Skeletal muscle tissue (tissue), 4 donors: ENCODE data around the gene MLIP. TPM values are rescaled to one million over a fixed set of nuclear protein-coding genes. Genes with fewer than 3 reads are reported as not detected.
A peak's percentile ranks its signal among the peaks of the same experiment; 100 is the strongest.

ENCODE experiments used
- H3K27ac ChIP-seq: one replicate; pipeline ENCODE4 v1.7.0; 2013; ENCODE audit warnings: mild to moderate bottlenecking, low read depth, low read length, inconsistent platforms
- H3K27me3 ChIP-seq, 3 donors: one replicate each; pipeline ENCODE4 v1.7.0; 2013; ENCODE audit warnings: low read length in 3 of 3; ENCODE audit not compliant: control insufficient read depth in 3 of 3, insufficient read depth in 3 of 3
- H3K36me3 ChIP-seq, 3 donors: one replicate each; pipeline ENCODE4 v1.7.0; 2013; ENCODE audit warnings: low read length in 3 of 3; ENCODE audit not compliant: control insufficient read depth in 3 of 3, insufficient read depth in 3 of 3
- H3K4me1 ChIP-seq, 3 donors: one replicate each; pipeline ENCODE4 v1.7.0; 2013; ENCODE audit warnings: low read length in 3 of 3, mild to moderate bottlenecking in 3 of 3; ENCODE audit not compliant: control insufficient read depth in 3 of 3, insufficient read depth in 3 of 3
- H3K4me3 ChIP-seq, 3 donors: one replicate each; pipeline ENCODE4 v1.7.0; 2013; ENCODE audit warnings: low read length in 3 of 3
- H3K9ac ChIP-seq, 3 donors: one replicate each; pipeline ENCODE4 v1.7.0; 2013; ENCODE audit warnings: low read length in 3 of 3, mild to moderate bottlenecking in 3 of 3, moderate library complexity in 2 of 3, low read depth in 1 of 3
- H3K9me3 ChIP-seq, 3 donors: one replicate each; pipeline ENCODE4 v1.7.0; 2013; ENCODE audit warnings: low read length in 3 of 3; ENCODE audit not compliant: control insufficient read depth in 3 of 3
- total RNA-seq: library from RNA; depleted of rRNA; stranded (reverse); fragments of >200 nt; gene quantifications from one replicate; pipeline ENCODE4 v1.2.3, GENCODE V29; 2014
- donor health status: Osteomylitis.

MLIP gene
- total RNA-seq, 1 donor from 2014 or later, result 27.7 TPM

- Histone ChIP-seq H3K27ac (no peak overlapping the region), H3K4me3 (no peak overlapping the region), H3K36me3 (peaks cover 0 to 6% (median 0%) of the 10 kb centered on the region in 3 donors), H3K27me3 (no peaks in the 10 kb centered on the region), H3K4me1 (peaks cover 12 to 35% (median 28%) of the 10 kb centered on the region in 3 donors), H3K9ac (no peak overlapping the region), H3K9me3 (no peaks in the 10 kb centered on the region)
These were observed 16.9 kb upstream of the MLIP start for GRCh38 chr6:54094293-54094692.

- Histone ChIP-seq H3K9me3 (no peaks in the 10 kb centered on the region), H3K4me1 (peaks cover 10 to 30% (median 28%) of the 10 kb centered on the region in 3 donors), H3K4me3 (no peak overlapping the region), H3K9ac (no peak overlapping the region), H3K27me3 (no peaks in the 10 kb centered on the region), H3K36me3 (peaks cover 0 to 6% (median 0%) of the 10 kb centered on the region in 3 donors), H3K27ac (no peak overlapping the region)
These were observed 16.5 kb upstream of the MLIP start for GRCh38 chr6:54094786-54095185.

GRCh38 chr6:54095723-54096122, 15.5 kb upstream of the MLIP start:
- Histone ChIP-seq H3K9ac (no peak overlapping the region), H3K27me3 (no peaks in the 10 kb centered on the region), H3K27ac (no peak overlapping the region), H3K4me3 (no peak overlapping the region), H3K36me3 (peaks cover 0 to 6% (median 0%) of the 10 kb centered on the region in 3 donors), H3K9me3 (no peaks in the 10 kb centered on the region), H3K4me1 (peaks cover 6 to 24% (median 20%) of the 10 kb centered on the region in 3 donors)

GRCh38 chr6:54096811-54097210, 14.4 kb upstream of the MLIP start:
- peaks cover 0 to 6% (median 0%) of the 10 kb centered on the region in 3 donors for H3K36me3 ChIP-seq
- H3K4me1 ChIP-seq, result peaks cover 6 to 22% (median 17%) of the 10 kb centered on the region in 3 donors
- H3K9ac ChIP-seq, result no peak overlapping the region
- H3K9me3 ChIP-seq, result no peaks in the 10 kb centered on the region
- no peak overlapping the region for H3K27ac ChIP-seq
- no peaks in the 10 kb centered on the region for H3K27me3 ChIP-seq
- H3K4me3 ChIP-seq, result no peak overlapping the region

GRCh38 chr6:54097753-54098152, 13.5 kb upstream of the MLIP start:
- Histone ChIP-seq H3K36me3 (peaks cover 0 to 6% (median 0%) of the 10 kb centered on the region in 3 donors), H3K27ac (no peak overlapping the region), H3K9ac (no peak overlapping the region), H3K4me1 (peaks cover 6 to 29% (median 22%) of the 10 kb centered on the region in 3 donors), H3K9me3 (no peaks in the 10 kb centered on the region), H3K27me3 (no peaks in the 10 kb centered on the region), H3K4me3 (no peak overlapping the region)

GRCh38 chr6:54098450-54099044, 12.7 kb upstream of the MLIP start:
- no peaks in the 10 kb centered on the region for H3K9me3 ChIP-seq
- no peak overlapping the region for H3K9ac ChIP-seq
- H3K4me3 ChIP-seq, result no peak overlapping the region
- no peak overlapping the region for H3K27ac ChIP-seq
- H3K36me3 ChIP-seq, result peaks cover 0 to 6% (median 0%) of the 10 kb centered on the region in 3 donors
- peaks cover 13 to 33% (median 26%) of the 10 kb centered on the region in 3 donors for H3K4me1 ChIP-seq
- no peaks in the 10 kb centered on the region for H3K27me3 ChIP-seq

GRCh38 chr6:54099225-54099624, 12.0 kb upstream of the MLIP start:
- Histone ChIP-seq H3K27me3 (no peaks in the 10 kb centered on the region), H3K27ac (no peak overlapping the region), H3K9me3 (no peaks in the 10 kb centered on the region), H3K9ac (no peak overlapping the region), H3K36me3 (peaks cover 0 to 6% (median 0%) of the 10 kb centered on the region in 3 donors), H3K4me1 (peaks cover 12 to 33% (median 25%) of the 10 kb centered on the region in 3 donors), H3K4me3 (no peak overlapping the region)

GRCh38 chr6:54100411-54101006, 10.7 kb upstream of the MLIP start:
- Histone ChIP-seq H3K27ac (no peak overlapping the region), H3K4me1 (peaks cover 19 to 40% (median 20%) of the 10 kb centered on the region in 3 donors), H3K9ac (peak overlapping the region in 1 of 3 donors; percentile 15)

GRCh38 chr6:54102238-54102637, 9.0 kb upstream of the MLIP start:
- Histone ChIP-seq H3K4me3 (no peak overlapping the region), H3K9ac (no peak overlapping the region), H3K36me3 (no peaks in the 10 kb centered on the region), H3K4me1 (peaks cover 21 to 55% (median 31%) of the 10 kb centered on the region in 3 donors), H3K9me3 (no peaks in the 10 kb centered on the region), H3K27me3 (no peaks in the 10 kb centered on the region), H3K27ac (no peak overlapping the region)

More at GRCh38 chr6:54100411-54101006, 10.7 kb upstream of the MLIP start:
- H3K9me3 ChIP-seq, result no peaks in the 10 kb centered on the region
- peaks cover 0 to 6% (median 0%) of the 10 kb centered on the region in 3 donors for H3K36me3 ChIP-seq
- H3K4me3 ChIP-seq, result no peak overlapping the region
- H3K27me3 ChIP-seq, result no peaks in the 10 kb centered on the region

GRCh38 chr6:54103497-54103896, 7.7 kb upstream of the MLIP start:
- Histone ChIP-seq H3K27me3 (no peaks in the 10 kb centered on the region), H3K36me3 (no peaks in the 10 kb centered on the region), H3K9ac (no peak overlapping the region), H3K4me3 (no peak overlapping the region), H3K4me1 (peaks cover 27 to 58% (median 35%) of the 10 kb centered on the region in 3 donors), H3K9me3 (no peaks in the 10 kb centered on the region), H3K27ac (no peak overlapping the region)
